Loucy (cell line): ENCODE results near the gene GORASP2.

Experiments
- H2AFZ ChIP-seq: fragments of 200-600 bp; sonication (generic); 2 replicates; pipeline ENCODE4 v1.6.0; 2016; ENCODE audit warnings: antibody characterized with exemption, mild to moderate bottlenecking, low read length, moderate library complexity
- H3F3A ChIP-seq: fragments of 200-600 bp; 2 replicates; pipeline ENCODE4 v1.6.0; 2016; ENCODE audit warnings: antibody characterized with exemption, low read depth, mild to moderate bottlenecking
- H3K27me3 ChIP-seq: fragments of 200-600 bp; sonication (generic); 2 replicates; pipeline ENCODE4 v1.6.1; 2014; ENCODE audit warnings: low read length, mild to moderate bottlenecking; ENCODE audit not compliant: insufficient read depth, poor library complexity, severe bottlenecking
- H3K36me3 ChIP-seq: fragments of 200-600 bp; sonication (generic); 2 replicates; pipeline ENCODE4 v1.6.1; 2016; ENCODE audit warnings: low read length; ENCODE audit not compliant: insufficient read depth
- H3K4me1 ChIP-seq: fragments of 200-600 bp; sonication (generic); 2 replicates; pipeline ENCODE4 v1.5.1; 2014; ENCODE audit warnings: low read length, mild to moderate bottlenecking; ENCODE audit not compliant: insufficient read depth, poor library complexity, severe bottlenecking
- H3K4me2 ChIP-seq: fragments of 200-600 bp; sonication (generic); 2 replicates; pipeline ENCODE4 v1.6.0; 2014; ENCODE audit warnings: antibody characterized with exemption, low read length, low read depth, mild to moderate bottlenecking; ENCODE audit not compliant: poor library complexity, severe bottlenecking
- H3K4me3 ChIP-seq: fragments of 200-600 bp; sonication (generic); 2 replicates; pipeline ENCODE4 v1.5.1; 2014; ENCODE audit warnings: low read length, mild to moderate bottlenecking, mixed read lengths; ENCODE audit not compliant: poor library complexity, severe bottlenecking
- H3K79me2 ChIP-seq: fragments of 200-600 bp; sonication (generic); 2 replicates; pipeline ENCODE4 v1.6.1; 2014; ENCODE audit warnings: low read length; ENCODE audit not compliant: insufficient read depth
- H3K9ac ChIP-seq: fragments of 200-600 bp; sonication (generic); 2 replicates; pipeline ENCODE4 v1.6.0; 2014; ENCODE audit warnings: mild to moderate bottlenecking, low read depth, low read length, moderate library complexity; ENCODE audit not compliant: poor library complexity, severe bottlenecking
- H3K9me2 ChIP-seq: fragments of 200-600 bp; sonication (generic); replicated peaks from 2 replicates; pipeline ENCODE4 v1.6.1; 2016; ENCODE audit warnings: low read depth, low read length, mixed read lengths
- H3K9me3 ChIP-seq: fragments of 200-600 bp; sonication (generic); 2 replicates; pipeline ENCODE4 v1.6.1; 2014; ENCODE audit warnings: mild to moderate bottlenecking, antibody characterized with exemption, low read length, low read depth; ENCODE audit not compliant: insufficient read depth
- H4K20me1 ChIP-seq: fragments of 200-600 bp; sonication (generic); 2 replicates; pipeline ENCODE4 v1.6.0; 2014; ENCODE audit warnings: antibody characterized with exemption, low read length, mild to moderate bottlenecking; ENCODE audit not compliant: insufficient read depth, poor library complexity, severe bottlenecking
- CTCF ChIP-seq: fragments of 200-600 bp; sonication (generic); conservative IDR thresholded peaks from 2 replicates; pipeline ENCODE4 v1.5.1; 2014; ENCODE audit warnings: mild to moderate bottlenecking, antibody characterized with exemption, low read length
- EZH2phosphoT487 ChIP-seq: fragments of 200-600 bp; IDR thresholded peaks from 2 replicates; pipeline ENCODE4 v1.6.1; 2018; ENCODE audit warnings: antibody characterized with exemption, mild to moderate bottlenecking, moderate library complexity, borderline replicate concordance

The GORASP2 gene

GRCh38 chr2:170940066-170940465 is 11.0 kb downstream of the GORASP2 start:
- peak overlapping the region; percentile 45 for H3K4me2 ChIP-seq
- TF ChIP-seq CTCF (no peak), EZH2phosphoT487 (no peak)
- no peaks in the 10 kb centered on the region for H3K27me3 ChIP-seq
- peaks cover 99% of the 10 kb centered on the region for H3K79me2 ChIP-seq
- H3K4me1 ChIP-seq: peaks cover 27% of the 10 kb centered on the region
- peaks cover 92% of the 10 kb centered on the region for H4K20me1 ChIP-seq
- no peak overlapping the region for H2AFZ ChIP-seq
- H3K9me2 ChIP-seq: no peaks in the 10 kb centered on the region
- H3K36me3 ChIP-seq: 0 out of 2 replicates have a peak, but pooled peaks cover 5% of the 10 kb centered on the region
- no peaks in the 10 kb centered on the region for H3K9me3 ChIP-seq
- no peak overlapping the region for H3K4me3 ChIP-seq
- no peaks in the 10 kb centered on the region for H3F3A ChIP-seq
- no peak overlapping the region for H3K9ac ChIP-seq

GRCh38 chr2:170942615-170943014 is 13.6 kb downstream of the GORASP2 start:
- Histone ChIP-seq H3K27me3 (no peaks in the 10 kb centered on the region), H4K20me1 (peaks cover 93% of the 10 kb centered on the region), H3K4me3 (no peak overlapping the region), H3K9me2 (no peaks in the 10 kb centered on the region), H3K9ac (no peak overlapping the region), H2AFZ (no peak overlapping the region), H3F3A (no peaks in the 10 kb centered on the region), H3K4me2 (no peak overlapping the region), H3K79me2 (peaks cover 100% of the 10 kb centered on the region), H3K4me1 (peaks cover 27% of the 10 kb centered on the region), H3K36me3 (no peaks in the 10 kb centered on the region), H3K9me3 (no peaks in the 10 kb centered on the region)
- TF ChIP-seq CTCF (no peak), EZH2phosphoT487 (no peak)

DNA sequence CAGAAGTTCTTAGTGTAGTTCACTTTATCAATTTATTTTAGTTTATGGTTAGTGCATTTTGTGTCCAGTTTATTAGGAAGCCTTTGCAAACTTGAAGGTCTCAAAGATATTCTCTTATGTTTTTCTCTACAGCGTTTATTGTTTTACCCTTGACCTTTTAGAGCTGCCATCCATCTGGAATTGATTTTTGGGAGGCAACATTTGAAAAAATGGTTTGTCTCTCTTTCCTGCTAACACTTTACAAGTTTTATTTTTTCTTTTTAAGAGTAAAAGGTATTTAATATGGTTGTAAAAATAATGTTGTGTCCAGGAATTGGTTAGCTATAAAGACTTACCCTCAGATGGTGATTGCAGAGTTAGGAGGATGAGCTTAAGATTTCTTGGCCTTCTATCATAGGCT is 14.0 kb downstream of the GORASP2 start:
- H3K36me3 ChIP-seq: no peaks in the 10 kb centered on the region
- peaks cover 24% of the 10 kb centered on the region for H3K4me1 ChIP-seq

More for the DNA sequence above, 14.0 kb downstream of the GORASP2 start:
- no peak for TF ChIP-seq EZH2phosphoT487
- no peak for TF ChIP-seq CTCF
- Histone ChIP-seq H3K9ac (no peak overlapping the region), H3K27me3 (no peaks in the 10 kb centered on the region), H3K4me3 (no peak overlapping the region), H3F3A (no peaks in the 10 kb centered on the region), H3K9me2 (no peaks in the 10 kb centered on the region), H2AFZ (no peak overlapping the region), H3K79me2 (peaks cover 98% of the 10 kb centered on the region), H3K4me2 (no peak overlapping the region), H4K20me1 (peaks cover 91% of the 10 kb centered on the region), H3K9me3 (no peaks in the 10 kb centered on the region)
